Measurements from ENCODE around the gene PNMA8C. TPM values are rescaled to one million over a fixed set of nuclear protein-coding genes. Genes with fewer than 3 reads are reported as not detected.

Gene PNMA8C
- polyA plus RNA-seq, 1 donor (not counting 4 experiments of a cell fraction or from before 2014, with no cell fraction given) = not detected

DNA sequence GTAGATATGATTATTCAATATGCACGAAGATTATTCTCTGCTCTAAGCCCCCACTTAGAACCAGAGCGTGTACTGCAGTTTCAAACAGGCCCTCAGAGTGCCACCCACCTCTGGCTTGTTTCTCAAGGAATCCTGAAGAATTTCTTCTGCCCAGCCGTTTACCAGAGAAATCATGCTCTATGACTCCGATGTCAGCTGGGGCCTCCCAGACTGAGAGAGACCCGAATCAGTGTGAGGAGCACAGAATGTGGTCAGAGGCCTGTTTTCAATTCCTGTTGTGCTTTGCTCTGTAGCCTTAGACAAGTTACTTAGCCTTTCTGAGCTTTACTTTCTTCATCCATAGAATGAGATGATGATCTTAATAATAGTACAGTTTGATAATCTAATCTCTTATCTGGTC lies 5.5 kb downstream of the PNMA8C start:
- Histone ChIP-seq H3K36me3 (ENCODE audit: control insufficient read depth in 2 of 2, extremely low read depth in 1 of 2, insufficient read depth in 2 of 2, low read length in 2 of 2) (no peaks in the 10 kb centered on the region), H2AFZ (ENCODE audit: control insufficient read depth, low read length) (no peak overlapping the region), H3K9ac (ENCODE audit: control insufficient read depth, extremely low read depth, insufficient read depth, low read length) (no peak overlapping the region), H4K20me1 (ENCODE audit: control insufficient read depth, extremely low read depth, insufficient read depth, low read length) (no peaks in the 10 kb centered on the region), H3K27ac (ENCODE audit: control insufficient read depth, insufficient read depth, low read length) (no peak overlapping the region), H3K4me3 (ENCODE audit: control insufficient read depth in 2 of 3, extremely low read depth in 1 of 3, insufficient read depth in 2 of 3, low read depth in 1 of 3, low read length in 3 of 3) (no peak overlapping the region), H3K9me3 (ENCODE audit: control insufficient read depth, low read depth, low read length) (no peaks in the 10 kb centered on the region), H3K79me2 (ENCODE audit: control insufficient read depth, insufficient read depth, low read length) (no peaks in the 10 kb centered on the region), H3K4me1 (ENCODE audit: control insufficient read depth, extremely low read depth, insufficient read depth, low read length) (peaks cover 8% of the 10 kb centered on the region), H3K27me3 (ENCODE audit: control insufficient read depth, extremely low read depth, insufficient read depth, low read length) (peaks cover 22% of the 10 kb centered on the region), H3K9me1 (ENCODE audit: control insufficient read depth, extremely low read depth, insufficient read depth, low read length) (no peaks in the 10 kb centered on the region), H3K4me2 (ENCODE audit: control insufficient read depth, extremely low read depth, insufficient read depth, low read depth, low read length) (no peak overlapping the region)
- TF ChIP-seq EZH2 (IDR thresholded peaks at IDR 0.05; ENCODE audit: low read length) = no peak
- dilution Hi-C loops (cut with MboI; ENCODE audit: extremely low pct_ligation_motif_present, low sequenced_read_pairs) = no loop called here
- FAIRE-seq (no peak), DNase-seq (ENCODE audit: low read depth, low spot score) (no peak)

DNA sequence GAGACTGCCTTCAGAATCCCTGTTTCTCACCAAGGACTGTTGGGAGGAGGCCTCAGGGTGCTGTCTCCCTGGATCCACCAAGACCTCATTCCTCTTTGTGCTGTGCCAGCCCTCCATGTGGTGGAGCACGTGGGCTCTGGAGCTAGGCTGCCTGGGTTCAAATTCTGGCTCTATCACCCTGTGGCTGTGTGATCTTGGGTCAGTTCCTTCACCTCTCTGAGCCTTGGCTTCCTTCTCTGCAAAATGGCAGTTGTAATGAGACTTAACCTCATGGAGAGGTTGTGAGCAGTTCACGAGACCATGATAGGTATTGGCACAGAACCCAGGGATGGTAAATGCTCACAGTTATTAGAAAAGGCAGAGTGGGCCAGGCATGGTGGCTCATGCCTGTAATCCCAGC lies 6.4 kb downstream of the PNMA8C start:
- H3K27ac ChIP-seq (ENCODE audit: control insufficient read depth, insufficient read depth, low read length) = no peak overlapping the region
- TF ChIP-seq, protein P1, sequence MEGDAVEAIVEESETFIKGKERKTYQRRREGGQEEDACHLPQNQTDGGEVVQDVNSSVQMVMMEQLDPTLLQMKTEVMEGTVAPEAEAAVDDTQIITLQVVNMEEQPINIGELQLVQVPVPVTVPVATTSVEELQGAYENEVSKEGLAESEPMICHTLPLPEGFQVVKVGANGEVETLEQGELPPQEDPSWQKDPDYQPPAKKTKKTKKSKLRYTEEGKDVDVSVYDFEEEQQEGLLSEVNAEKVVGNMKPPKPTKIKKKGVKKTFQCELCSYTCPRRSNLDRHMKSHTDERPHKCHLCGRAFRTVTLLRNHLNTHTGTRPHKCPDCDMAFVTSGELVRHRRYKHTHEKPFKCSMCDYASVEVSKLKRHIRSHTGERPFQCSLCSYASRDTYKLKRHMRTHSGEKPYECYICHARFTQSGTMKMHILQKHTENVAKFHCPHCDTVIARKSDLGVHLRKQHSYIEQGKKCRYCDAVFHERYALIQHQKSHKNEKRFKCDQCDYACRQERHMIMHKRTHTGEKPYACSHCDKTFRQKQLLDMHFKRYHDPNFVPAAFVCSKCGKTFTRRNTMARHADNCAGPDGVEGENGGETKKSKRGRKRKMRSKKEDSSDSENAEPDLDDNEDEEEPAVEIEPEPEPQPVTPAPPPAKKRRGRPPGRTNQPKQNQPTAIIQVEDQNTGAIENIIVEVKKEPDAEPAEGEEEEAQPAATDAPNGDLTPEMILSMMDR (optimal IDR thresholded peaks at IDR 0.05 in 1 of 3, IDR thresholded peaks at IDR 0.05 in 1 of 3, conservative IDR thresholded peaks at IDR 0.05 in 1 of 3; ENCODE audit: extremely low read depth in 1 of 3, insufficient read depth in 2 of 3, low read length in 3 of 3) = no peak
- TF ChIP-seq EZH2 (IDR thresholded peaks at IDR 0.05; ENCODE audit: low read length) = no peak
- DNase-seq (ENCODE audit: low read depth, low spot score) (no peak), FAIRE-seq (no peak)
- H4K20me1 ChIP-seq (ENCODE audit: control insufficient read depth, extremely low read depth, insufficient read depth, low read length) = no peaks in the 10 kb centered on the region
- H3K79me2 ChIP-seq (ENCODE audit: control insufficient read depth, insufficient read depth, low read length) = no peaks in the 10 kb centered on the region
- H3K36me3 ChIP-seq (ENCODE audit: control insufficient read depth in 2 of 2, extremely low read depth in 1 of 2, insufficient read depth in 2 of 2, low read length in 2 of 2) = no peaks in the 10 kb centered on the region
- no peaks in the 10 kb centered on the region for H3K9me3 ChIP-seq (ENCODE audit: control insufficient read depth, low read depth, low read length)
- dilution Hi-C loops (cut with MboI; ENCODE audit: extremely low pct_ligation_motif_present, low sequenced_read_pairs) = no loop called here
- H2AFZ ChIP-seq (ENCODE audit: control insufficient read depth, low read length) = no peak overlapping the region
- H3K4me1 ChIP-seq (ENCODE audit: control insufficient read depth, extremely low read depth, insufficient read depth, low read length) = peaks cover 8% of the 10 kb centered on the region
- H3K9me1 ChIP-seq (ENCODE audit: control insufficient read depth, extremely low read depth, insufficient read depth, low read length) = no peaks in the 10 kb centered on the region
- no peak overlapping the region for H3K4me3 ChIP-seq (ENCODE audit: control insufficient read depth in 2 of 3, extremely low read depth in 1 of 3, insufficient read depth in 2 of 3, low read depth in 1 of 3, low read length in 3 of 3)
- H3K9ac ChIP-seq (ENCODE audit: control insufficient read depth, extremely low read depth, insufficient read depth, low read length) = no peak overlapping the region
- peaks cover 13% of the 10 kb centered on the region for H3K27me3 ChIP-seq (ENCODE audit: control insufficient read depth, extremely low read depth, insufficient read depth, low read length)
- H3K4me2 ChIP-seq (ENCODE audit: control insufficient read depth, extremely low read depth, insufficient read depth, low read depth, low read length) = no peak overlapping the region

DNA sequence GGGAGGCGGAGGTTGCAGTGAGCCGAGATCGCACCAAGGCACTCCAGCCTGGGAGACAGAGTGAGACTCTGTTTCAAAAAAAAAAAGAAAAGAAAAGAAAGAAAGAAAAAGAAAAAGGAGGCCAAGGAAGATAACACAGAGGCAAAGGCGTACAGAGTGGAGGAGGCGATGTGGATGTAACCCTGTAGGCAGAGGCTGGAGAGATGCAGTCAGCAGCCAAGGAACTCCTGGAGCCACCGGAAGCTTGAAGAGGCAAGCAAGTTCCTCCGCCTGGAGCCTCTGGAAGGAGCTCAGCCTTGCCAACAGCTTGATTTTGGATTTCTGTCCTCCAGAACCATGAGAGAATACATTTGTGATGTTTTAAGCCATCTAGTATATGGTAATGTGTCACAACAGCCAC lies 8.7 kb downstream of the PNMA8C start:
- no peak for FAIRE-seq
- Histone ChIP-seq H3K79me2 (ENCODE audit: control insufficient read depth, insufficient read depth, low read length) (no peaks in the 10 kb centered on the region), H4K20me1 (ENCODE audit: control insufficient read depth, extremely low read depth, insufficient read depth, low read length) (no peaks in the 10 kb centered on the region), H3K9ac (ENCODE audit: control insufficient read depth, extremely low read depth, insufficient read depth, low read length) (no peak overlapping the region), H2AFZ (ENCODE audit: control insufficient read depth, low read length) (no peak overlapping the region), H3K4me1 (ENCODE audit: control insufficient read depth, extremely low read depth, insufficient read depth, low read length) (no peaks in the 10 kb centered on the region), H3K9me3 (ENCODE audit: control insufficient read depth, low read depth, low read length) (no peaks in the 10 kb centered on the region), H3K27me3 (ENCODE audit: control insufficient read depth, extremely low read depth, insufficient read depth, low read length) (no peaks in the 10 kb centered on the region), H3K27ac (ENCODE audit: control insufficient read depth, insufficient read depth, low read length) (no peak overlapping the region), H3K4me2 (ENCODE audit: control insufficient read depth, extremely low read depth, insufficient read depth, low read depth, low read length) (no peak overlapping the region), H3K36me3 (ENCODE audit: control insufficient read depth in 2 of 2, extremely low read depth in 1 of 2, insufficient read depth in 2 of 2, low read length in 2 of 2) (no peaks in the 10 kb centered on the region), H3K4me3 (ENCODE audit: control insufficient read depth in 2 of 3, extremely low read depth in 1 of 3, insufficient read depth in 2 of 3, low read depth in 1 of 3, low read length in 3 of 3) (no peak overlapping the region), H3K9me1 (ENCODE audit: control insufficient read depth, extremely low read depth, insufficient read depth, low read length) (no peaks in the 10 kb centered on the region)
- dilution Hi-C loops (cut with MboI; ENCODE audit: extremely low pct_ligation_motif_present, low sequenced_read_pairs) = no loop called here
- no peak for TF ChIP-seq EZH2 (IDR thresholded peaks at IDR 0.05; ENCODE audit: low read length)
- TF ChIP-seq, protein P1 (optimal IDR thresholded peaks at IDR 0.05 in 1 of 3, IDR thresholded peaks at IDR 0.05 in 1 of 3, conservative IDR thresholded peaks at IDR 0.05 in 1 of 3; ENCODE audit: extremely low read depth in 1 of 3, insufficient read depth in 2 of 3, low read length in 3 of 3) = no peak
- DNase-seq (ENCODE audit: low read depth, low spot score) = no peak
